HG02981 (cell line): ENCODE measurements around the gene DIAPH2.
"Not testable (repeated sequence)": the region's sequence is repeated elsewhere in the genome, so short reads cannot be mapped to it uniquely, and the experiment has no call there.

ENCODE experiments used
- ATAC-seq: cut with Tn5 transposase; IDR thresholded peaks from one replicate; pipeline ENCODE4 v1.9.1; 2021; ENCODE audit warnings: mild to moderate bottlenecking, moderate library complexity; ENCODE audit not compliant: unreplicated experiment

The DIAPH2 gene

GRCh38 chrX:96820935-96821334 lies 136.3 kb downstream of the DIAPH2 start:
- no peak for ATAC-seq

GRCh38 chrX:96824166-96824565 lies 139.5 kb downstream of the DIAPH2 start:
- no peak for ATAC-seq

DNA sequence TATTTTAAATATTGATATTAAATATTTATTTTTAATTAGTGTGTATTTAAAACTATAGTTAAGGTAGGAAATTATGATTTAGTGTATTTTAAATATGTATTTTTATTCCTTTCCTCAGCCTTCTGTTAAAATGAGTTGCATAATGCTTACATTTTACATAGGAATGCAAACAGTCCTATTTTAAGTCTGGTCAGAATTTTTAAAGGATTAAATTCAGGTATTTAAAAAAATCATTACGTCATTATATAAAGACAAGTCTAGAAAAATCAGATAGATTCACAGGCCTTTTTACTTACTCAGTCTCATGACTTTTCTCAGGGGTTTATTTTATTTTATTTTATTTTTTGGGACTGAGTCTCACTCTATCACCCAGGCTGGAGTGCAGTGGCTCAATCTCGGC lies 148.7 kb downstream of the DIAPH2 start:
- no peak for ATAC-seq

GRCh38 chrX:96834137-96834536 lies 149.5 kb downstream of the DIAPH2 start:
- ATAC-seq = no peak

- peak; percentile 77 for ATAC-seq
Measured at GRCh38 chrX:96835660-96836289, 151.1 kb downstream of the DIAPH2 start.

GRCh38 chrX:96837808-96838207 lies 153.2 kb downstream of the DIAPH2 start:
- no peak for ATAC-seq

DNA sequence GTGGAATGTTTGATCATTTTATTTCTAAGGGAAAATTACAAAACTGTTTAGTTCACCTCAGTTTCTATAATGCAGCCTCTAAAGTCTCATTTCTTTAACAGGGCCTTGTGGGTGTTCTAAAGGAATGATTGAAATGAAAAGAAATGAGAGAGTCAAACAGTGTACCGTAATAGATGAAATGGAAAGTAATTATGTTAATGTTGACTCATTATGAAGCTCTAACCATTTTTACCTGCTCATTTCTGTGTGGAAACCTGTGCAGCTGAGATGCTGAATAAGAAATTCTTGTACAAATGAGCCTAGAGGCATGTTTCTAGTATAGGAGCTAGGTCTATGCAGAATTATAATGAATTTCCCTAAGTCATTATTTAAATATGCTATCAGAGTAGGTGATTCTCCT lies 153.9 kb downstream of the DIAPH2 start:
- ATAC-seq = no peak

- no peak for ATAC-seq
Measured at GRCh38 chrX:96841325-96841724, 156.7 kb downstream of the DIAPH2 start.

DNA sequence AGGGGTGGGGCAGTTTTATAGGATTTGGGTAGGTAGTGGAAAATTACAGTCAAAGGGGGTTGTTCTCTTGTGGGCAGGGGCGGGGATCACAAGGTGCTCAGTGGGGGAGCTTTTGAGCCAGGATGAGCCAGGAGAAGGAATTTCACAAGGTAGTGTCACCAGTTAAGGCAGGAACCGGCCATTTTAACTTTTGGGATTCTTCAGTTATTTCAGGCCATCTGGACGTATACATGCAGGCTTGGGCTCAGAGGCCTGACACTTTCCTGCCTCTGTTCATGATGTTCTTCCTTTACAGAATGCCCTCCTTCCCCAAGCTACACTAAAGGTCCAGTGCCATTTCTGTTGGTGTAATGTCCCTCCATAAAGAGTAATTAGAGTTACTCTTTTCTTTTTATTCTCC lies 157.2 kb downstream of the DIAPH2 start:
- ATAC-seq = not testable (repeated sequence)

DNA sequence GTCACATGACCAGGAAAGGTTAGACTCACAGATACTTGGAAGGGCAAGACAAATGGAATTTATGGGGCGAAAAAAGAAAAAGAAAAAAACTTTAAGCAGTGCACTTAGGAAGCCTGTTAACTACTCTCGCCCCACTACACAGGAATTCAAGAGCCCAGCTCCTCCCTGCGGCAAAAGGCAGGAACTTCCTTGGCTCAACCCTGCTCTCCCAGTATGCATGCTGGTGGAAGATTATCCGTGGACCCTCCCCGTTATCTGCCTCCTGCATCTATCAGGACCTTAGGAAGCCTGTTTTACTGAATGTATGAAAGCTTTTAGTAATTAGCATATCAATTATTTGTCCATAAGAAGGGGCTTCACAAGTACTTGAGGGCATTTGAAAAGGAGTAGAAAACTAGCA lies 158.9 kb downstream of the DIAPH2 start:
- no peak for ATAC-seq

- no peak for ATAC-seq
Measured at GRCh38 chrX:96846841-96847240, 162.2 kb downstream of the DIAPH2 start.

DNA sequence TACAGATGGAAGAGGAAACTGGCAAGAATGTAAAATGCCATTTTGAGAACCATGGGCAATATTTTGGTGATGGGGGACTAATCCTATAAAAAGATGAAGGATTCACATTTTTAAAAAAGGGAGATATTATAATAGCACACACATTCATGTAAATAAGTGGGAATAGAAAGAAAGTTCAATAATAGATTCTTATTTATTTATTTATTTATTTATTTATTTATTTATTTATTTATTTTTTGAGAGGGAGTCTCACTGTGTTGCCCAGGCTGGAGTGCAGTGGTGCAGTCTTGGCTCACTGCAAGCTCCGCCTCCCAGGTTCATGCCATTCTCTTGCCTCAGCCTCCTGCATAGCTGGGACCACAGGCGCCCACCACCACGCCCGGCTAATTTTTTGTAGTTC lies 174.8 kb downstream of the DIAPH2 start:
- not testable (repeated sequence) for ATAC-seq

DNA sequence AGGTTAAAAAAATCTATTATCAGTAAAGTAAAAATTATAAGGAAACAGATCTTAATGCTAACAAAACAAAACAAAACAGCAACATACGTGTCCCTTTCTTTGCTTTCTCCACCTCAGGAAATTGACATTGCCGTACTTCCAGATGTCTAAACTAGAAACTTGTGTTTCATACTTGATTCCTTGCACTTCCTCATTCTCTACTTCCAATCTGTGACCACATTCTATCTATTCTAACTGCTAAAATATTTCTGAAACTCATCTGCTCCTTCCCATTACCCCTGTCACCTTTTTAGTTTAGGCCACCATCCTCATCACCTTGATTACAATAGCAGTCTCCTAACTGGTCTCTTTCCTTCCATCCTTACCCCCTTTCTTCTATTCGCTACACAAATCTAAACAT lies 176.6 kb downstream of the DIAPH2 start:
- peak; percentile 62 for ATAC-seq

DNA sequence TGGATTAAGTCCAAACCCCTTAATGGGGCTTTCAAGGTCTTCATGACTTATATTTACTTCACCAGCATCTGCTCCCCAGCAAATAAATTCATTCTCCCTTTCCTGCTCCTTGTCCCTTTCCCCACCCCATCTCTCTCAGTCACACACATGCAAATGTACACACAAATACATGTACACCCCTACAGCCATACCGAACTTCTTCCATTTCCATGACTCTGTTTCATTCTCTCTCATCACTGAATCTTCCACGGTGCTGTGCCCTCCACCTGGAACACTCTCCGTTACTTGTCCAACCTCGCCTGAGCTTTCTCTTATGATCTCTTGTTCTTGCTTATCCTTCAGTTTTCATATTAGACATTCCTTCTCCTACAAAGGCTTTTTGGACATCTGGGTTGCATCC lies 177.0 kb downstream of the DIAPH2 start:
- peak; percentile 11 for ATAC-seq

- ATAC-seq = no peak
Measured at GRCh38 chrX:96883608-96884007, 199.0 kb downstream of the DIAPH2 start, which contains the start of gene RPA4. RPA4 (plus strand) TSS chrX:96883908; CDS start chrX:96884311, 403 bp downstream.

DNA sequence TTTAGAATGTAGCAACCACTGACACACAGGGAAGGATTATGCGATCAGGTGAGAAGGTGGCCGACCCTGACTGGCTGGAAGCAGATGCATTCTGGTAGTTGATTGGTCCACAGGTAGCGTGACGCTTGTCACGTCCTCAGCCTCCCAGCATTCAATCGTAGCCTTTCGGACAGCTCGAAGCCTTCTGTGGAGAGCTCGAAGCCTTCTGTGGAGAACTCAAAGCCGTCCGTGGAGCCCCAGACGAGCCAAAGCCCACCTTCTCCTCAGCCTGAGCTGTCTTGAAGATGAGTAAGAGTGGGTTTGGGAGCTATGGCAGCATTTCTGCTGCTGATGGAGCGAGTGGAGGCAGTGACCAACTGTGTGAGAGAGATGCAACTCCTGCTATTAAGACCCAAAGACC lies 199.4 kb downstream of the DIAPH2 start:
- no peak for ATAC-seq

DNA sequence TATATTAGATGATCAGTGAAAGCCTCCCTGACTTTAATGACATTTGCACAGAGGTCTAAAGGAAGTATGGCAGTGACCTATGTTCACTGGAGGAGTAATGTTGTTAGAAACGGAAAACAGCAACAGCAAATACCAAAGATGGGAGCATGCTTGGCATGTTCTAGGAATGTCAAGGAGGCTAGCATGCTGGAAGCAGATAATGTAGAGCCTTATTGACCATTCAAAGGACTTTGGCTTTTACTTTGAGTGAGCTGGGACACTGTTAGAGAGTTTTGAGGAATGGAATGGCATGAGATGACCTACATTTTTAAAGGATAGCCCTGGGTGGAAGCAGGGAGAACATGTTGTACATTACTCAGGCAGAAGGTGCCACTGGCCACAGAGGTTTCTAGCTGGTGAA lies 205.1 kb downstream of the DIAPH2 start:
- no peak for ATAC-seq

- no peak for ATAC-seq
Measured at GRCh38 chrX:96906741-96907140, 222.1 kb downstream of the DIAPH2 start.

DNA sequence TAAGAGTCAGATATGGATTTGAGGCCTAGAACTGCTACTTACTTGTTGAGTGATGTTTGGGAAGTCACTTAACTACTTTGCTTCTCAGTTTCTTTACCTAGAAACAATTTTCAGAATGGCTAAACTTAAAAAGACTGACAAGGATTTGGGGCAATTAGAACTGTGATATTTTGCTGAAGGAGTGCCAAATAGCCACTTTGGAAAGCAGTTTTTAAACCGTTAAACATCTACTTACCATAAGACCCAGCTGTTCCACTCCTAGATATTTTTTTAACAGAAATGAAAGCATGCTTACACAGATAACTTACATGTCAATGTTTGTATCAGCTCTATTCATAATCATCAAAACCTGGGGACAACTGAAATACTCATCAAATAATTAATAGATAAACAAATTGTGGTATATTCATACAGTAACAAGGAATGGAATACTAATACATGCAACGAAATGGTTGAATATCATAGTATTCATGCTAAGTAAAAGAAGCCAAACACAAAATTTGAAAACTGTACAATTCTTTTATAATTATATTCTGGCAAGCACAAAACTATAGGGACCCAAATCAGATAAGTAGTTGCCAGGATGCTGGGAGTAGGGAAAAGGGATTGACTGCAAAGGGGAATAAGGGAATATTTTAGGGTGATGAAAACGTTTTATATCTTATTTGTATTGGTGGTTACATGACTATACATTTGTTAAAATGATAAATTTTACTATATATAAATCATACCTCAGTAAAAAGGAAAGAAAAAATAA lies 223.1 kb downstream of the DIAPH2 start:
- no peak for ATAC-seq

DNA sequence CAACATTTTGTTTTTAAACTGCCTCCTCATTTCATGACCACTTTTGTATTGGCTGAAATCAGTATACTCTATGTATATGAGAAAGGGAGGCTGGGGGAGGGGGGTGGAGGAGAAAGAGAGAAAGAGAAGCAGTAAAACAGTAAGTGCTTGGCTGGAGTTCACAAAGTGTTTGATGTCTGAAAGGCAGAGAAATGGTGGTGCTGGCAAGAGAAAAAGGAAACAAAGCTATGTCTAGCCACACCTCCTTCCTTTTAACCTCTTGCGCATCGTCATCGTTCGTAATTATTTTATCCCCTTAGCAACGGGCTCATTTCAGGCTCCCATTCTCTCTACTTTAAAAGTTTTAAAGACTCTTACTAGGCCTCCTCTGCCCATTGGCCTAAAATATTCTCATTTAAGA lies 224.6 kb downstream of the DIAPH2 start:
- no peak for ATAC-seq

GRCh38 chrX:96918864-96919263 lies 234.2 kb downstream of the DIAPH2 start:
- no peak for ATAC-seq

DNA sequence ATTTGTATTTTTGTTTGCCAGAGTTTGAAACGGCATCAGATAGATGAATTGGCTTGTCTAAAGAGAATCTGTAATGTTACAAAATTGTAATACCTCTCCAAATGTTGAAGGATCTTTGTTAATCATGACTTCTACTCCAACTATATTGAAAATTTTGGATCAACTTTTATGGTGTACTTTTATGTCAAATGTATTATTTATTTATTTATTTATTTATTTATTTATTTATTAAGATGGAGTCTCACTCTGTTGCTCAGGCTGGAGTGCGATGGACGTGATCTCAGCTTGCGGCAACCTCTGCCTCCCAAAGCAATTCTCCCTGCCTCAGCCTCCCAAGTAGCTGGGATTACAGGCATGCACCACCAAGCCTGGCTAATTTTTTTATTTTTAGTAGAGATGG lies 235.0 kb downstream of the DIAPH2 start:
- ATAC-seq = no peak

DNA sequence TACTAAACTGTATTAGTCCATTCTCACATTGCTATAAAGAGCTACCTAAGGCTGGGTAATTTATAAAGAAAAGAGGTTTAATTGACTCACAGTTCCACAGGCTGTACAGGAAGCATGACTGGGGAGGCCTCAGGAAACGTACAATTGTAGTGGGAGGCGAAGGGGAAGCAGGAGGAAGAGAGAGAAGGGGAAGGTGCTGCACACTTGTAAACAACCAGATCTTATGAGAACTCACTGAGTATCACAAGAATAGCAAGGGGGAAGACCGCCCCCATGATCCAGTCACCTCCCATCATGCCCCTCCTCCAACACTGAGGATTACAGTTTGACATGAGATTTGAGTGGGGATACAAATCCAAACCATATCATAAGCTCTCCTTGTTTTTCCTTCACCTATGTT lies 239.9 kb downstream of the DIAPH2 start:
- ATAC-seq = no peak
